Breast epithelium (tissue), 4 donors: ENCODE data around the gene SGCB. TPM values are rescaled to one million over a fixed set of nuclear protein-coding genes. Genes with fewer than 3 reads are reported as not detected.
A peak's percentile ranks its signal among the peaks of the same experiment; 100 is the strongest.
"Not testable (repeated sequence)": the region's sequence is repeated elsewhere in the genome, so short reads cannot be mapped to it uniquely, and the experiment has no call there.

Experiments
- DNase-seq, 2 donors: peaks; one replicate each; pipeline ENCODE4 v3.0.0-alpha.2; 2019; ENCODE audit warnings: low spot score in 2 of 2
- H3K27ac ChIP-seq, 2 donors: fragments of 200-600 bp; sonication (generic) in 1 of 2; one replicate each; pipeline ENCODE4 v1.5.1; 2016 to 2019; ENCODE audit warnings: mild to moderate bottlenecking in 1 of 2
- H3K27me3 ChIP-seq, 2 donors: fragments of 200-600 bp; sonication (generic) in 1 of 2; one replicate each; pipeline versions ENCODE4 v1.5.1 to v1.6.0; 2017 to 2019; ENCODE audit warnings: control low read depth in 1 of 2, mild to moderate bottlenecking in 1 of 2
- H3K36me3 ChIP-seq: fragments of 200-600 bp; one replicate; pipeline ENCODE4 v1.5.1; 2019
- H3K4me1 ChIP-seq, 2 donors: fragments of 200-600 bp; sonication (generic); one replicate each; pipeline ENCODE4 v1.5.1; 2016 to 2019; ENCODE audit warnings: control low read depth in 1 of 2
- H3K4me3 ChIP-seq, 3 donors: fragments of 200-600 bp; sonication (generic); 1 replicate in 2 of 3; 2 replicates in 1 of 3; pipeline ENCODE4 v1.5.1; 2016 to 2019; ENCODE audit warnings: mild to moderate bottlenecking in 3 of 3, moderate library complexity in 2 of 3
- H3K9me3 ChIP-seq, 2 donors: fragments of 200-600 bp; sonication (generic) in 1 of 2; one replicate each; pipeline ENCODE4 v1.5.1; 2016 to 2019; ENCODE audit warnings: control low read depth in 1 of 2
- CTCF ChIP-seq, 3 donors: fragments of 450-650 bp; IDR thresholded peaks; one replicate each; pipeline ENCODE4 v1.5.1; 2016 to 2017; ENCODE audit warnings: antibody characterized with exemption in 3 of 3, mild to moderate bottlenecking in 3 of 3, moderate library complexity in 3 of 3
- POLR2A ChIP-seq: fragments of 450-650 bp; IDR thresholded peaks from one replicate; pipeline ENCODE4 v1.6.1; 2016; ENCODE audit warnings: antibody characterized with exemption, mild to moderate bottlenecking, moderate library complexity
- POLR2AphosphoS5 ChIP-seq, 3 donors: sonication (generic); formaldehyde crosslinking; IDR thresholded peaks; one replicate each; pipeline ENCODE4 v1.6.1; 2017; ENCODE audit warnings: antibody characterized with exemption in 3 of 3
- intact Hi-C: fragments of 100-400 bp; cut with DNase I; formaldehyde crosslinking; loops from one replicate; pipeline ENCODE4 v1.15.1; 2023; ENCODE audit warnings: low total_unique reads
- total RNA-seq, 3 donors: library from RNA; depleted of rRNA; stranded (reverse); fragments of >200 nt; gene quantifications; one replicate each; pipeline ENCODE4 v1.1.0, GENCODE V29; 2016

SGCB gene
- 10 to 100 TPM; 22.2 to 46.6 (median 24.3) TPM for total RNA-seq

GRCh38 chr4:52038103-52038912 is at the start of gene SGCB:
SGCB (minus strand) TSS chr4:52038299; CDS start chr4:52038259, 40 bp downstream.
- Histone ChIP-seq H3K9me3 (no peaks in the 10 kb centered on the region), H3K27ac (peak within 1 kb of the TSS; percentile 76 to 86), H3K4me1 (no peaks in the 10 kb centered on the region), H3K27me3 (no peaks in the 10 kb centered on the region), H3K36me3 (no peaks in the 10 kb centered on the region), H3K4me3 (peak within 1 kb of the TSS; percentile 79 to 92 (median 79))
- no peak for TF ChIP-seq CTCF (IDR thresholded peaks at IDR 0.05)
- no peak for TF ChIP-seq POLR2A
- no peak for TF ChIP-seq POLR2AphosphoS5 (IDR thresholded peaks at IDR 0.05)
- intact Hi-C loops: no loop called here
- DNase-seq: peak; percentile 21 to 54

- H3K27ac ChIP-seq, H3K36me3 ChIP-seq, H3K27me3 ChIP-seq, H3K4me1 ChIP-seq, H3K4me3 ChIP-seq, DNase-seq, H3K9me3 ChIP-seq: not testable (repeated sequence)
- intact Hi-C loops: loop anchor here (2.0 kb wide), 1 partner anchor 42 kb away; no protein-coding TSS in a partner anchor
These were observed 48.3 kb upstream of the SGCB start for GRCh38 chr4:52086425-52086824.

- H3K27ac ChIP-seq: no peak overlapping the region
- no peak for DNase-seq
- no peaks in the 10 kb centered on the region for H3K27me3 ChIP-seq
- no peaks in the 10 kb centered on the region for H3K36me3 ChIP-seq
- H3K4me1 ChIP-seq: no peaks in the 10 kb centered on the region
- intact Hi-C loops: no loop called here
- no peak for TF ChIP-seq POLR2A
- no peak for TF ChIP-seq POLR2AphosphoS5 (IDR thresholded peaks at IDR 0.05)
- no peak for TF ChIP-seq CTCF (IDR thresholded peaks at IDR 0.05)
- H3K4me3 ChIP-seq: no peak overlapping the region
- H3K9me3 ChIP-seq: no peaks in the 10 kb centered on the region
These were observed 43.1 kb upstream of the SGCB start for GRCh38 chr4:52081216-52081615.

GRCh38 chr4:52079659-52080058 is 41.6 kb upstream of the SGCB start:
- no peak for TF ChIP-seq CTCF (IDR thresholded peaks at IDR 0.05)
- no peak for DNase-seq
- intact Hi-C loops: no loop called here
- Histone ChIP-seq H3K4me1 (no peaks in the 10 kb centered on the region), H3K36me3 (no peaks in the 10 kb centered on the region), H3K27me3 (no peaks in the 10 kb centered on the region), H3K4me3 (no peak overlapping the region), H3K9me3 (no peaks in the 10 kb centered on the region), H3K27ac (no peak overlapping the region)

GRCh38 chr4:52076731-52077130 is 38.6 kb upstream of the SGCB start:
- TF ChIP-seq POLR2A (no peak), POLR2AphosphoS5 (IDR thresholded peaks at IDR 0.05) (no peak), CTCF (IDR thresholded peaks at IDR 0.05) (no peak)
- H3K36me3 ChIP-seq: no peaks in the 10 kb centered on the region
- H3K27me3 ChIP-seq: no peaks in the 10 kb centered on the region
- intact Hi-C loops: no loop called here
- no peaks in the 10 kb centered on the region for H3K4me1 ChIP-seq
- H3K27ac ChIP-seq: no peak overlapping the region
- DNase-seq: no peak
- H3K9me3 ChIP-seq: no peaks in the 10 kb centered on the region
- peak overlapping the region in 1 of 3 donors; percentile 20 for H3K4me3 ChIP-seq
